ENCODE results near the gene PIAS3.
"Not testable (repeated sequence)": the region's sequence is repeated elsewhere in the genome, so short reads cannot be mapped to it uniquely, and the experiment has no call there.

The PIAS3 gene

DNA sequence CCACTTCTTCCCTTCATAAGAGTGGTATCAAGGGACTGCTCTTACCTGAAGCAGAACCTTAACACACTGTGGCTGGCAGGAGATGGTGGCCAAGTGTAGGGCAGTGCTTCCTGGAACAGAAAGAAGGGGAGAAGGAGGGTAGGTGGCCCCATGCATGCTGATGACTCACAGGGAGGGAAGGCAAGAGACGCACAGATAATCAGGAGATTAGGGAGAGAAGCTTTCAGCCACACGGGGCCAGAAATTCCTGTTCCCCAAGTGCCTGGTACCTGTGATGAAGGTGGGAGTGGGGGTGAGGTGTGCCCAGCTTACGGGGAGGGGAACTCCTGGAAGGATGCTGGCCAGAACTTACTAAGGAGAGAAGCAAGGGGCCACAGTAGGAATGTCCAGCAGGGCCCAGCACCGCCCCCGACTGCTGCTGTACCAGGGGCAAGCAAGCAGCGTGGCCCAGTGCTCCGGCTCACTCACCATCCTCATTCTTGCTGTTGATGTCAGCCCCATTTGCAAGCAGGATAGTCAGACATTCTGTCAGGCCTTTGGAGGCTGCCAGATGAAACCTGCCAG is 19.1 kb upstream of the PIAS3 start:
- no peak for DNase-seq (ENCODE audit: low read depth in 2 of 3, low spot score in 1 of 3)

DNA sequence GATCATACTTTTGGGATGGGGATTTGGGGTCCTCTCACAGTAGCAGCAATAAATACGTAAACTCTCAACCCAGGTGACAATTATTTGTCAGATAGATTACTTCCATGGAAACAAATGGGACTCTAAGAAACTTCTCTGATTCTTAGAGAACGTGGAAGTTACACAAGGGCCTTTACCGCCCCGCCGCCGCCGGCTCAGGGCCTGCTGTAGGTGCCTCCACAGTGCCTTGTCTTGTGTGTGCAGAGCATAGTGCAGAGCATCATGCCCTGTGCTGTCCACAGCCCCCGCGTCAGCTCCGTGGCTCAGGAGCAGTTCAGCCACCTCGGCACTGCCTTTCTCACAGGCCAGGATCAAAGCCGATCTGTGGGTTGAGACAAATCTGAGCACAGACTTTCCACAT is 15.8 kb upstream of the PIAS3 start:
- DNase-seq (ENCODE audit: low read depth in 2 of 3, low spot score in 1 of 3) = no peak

DNA sequence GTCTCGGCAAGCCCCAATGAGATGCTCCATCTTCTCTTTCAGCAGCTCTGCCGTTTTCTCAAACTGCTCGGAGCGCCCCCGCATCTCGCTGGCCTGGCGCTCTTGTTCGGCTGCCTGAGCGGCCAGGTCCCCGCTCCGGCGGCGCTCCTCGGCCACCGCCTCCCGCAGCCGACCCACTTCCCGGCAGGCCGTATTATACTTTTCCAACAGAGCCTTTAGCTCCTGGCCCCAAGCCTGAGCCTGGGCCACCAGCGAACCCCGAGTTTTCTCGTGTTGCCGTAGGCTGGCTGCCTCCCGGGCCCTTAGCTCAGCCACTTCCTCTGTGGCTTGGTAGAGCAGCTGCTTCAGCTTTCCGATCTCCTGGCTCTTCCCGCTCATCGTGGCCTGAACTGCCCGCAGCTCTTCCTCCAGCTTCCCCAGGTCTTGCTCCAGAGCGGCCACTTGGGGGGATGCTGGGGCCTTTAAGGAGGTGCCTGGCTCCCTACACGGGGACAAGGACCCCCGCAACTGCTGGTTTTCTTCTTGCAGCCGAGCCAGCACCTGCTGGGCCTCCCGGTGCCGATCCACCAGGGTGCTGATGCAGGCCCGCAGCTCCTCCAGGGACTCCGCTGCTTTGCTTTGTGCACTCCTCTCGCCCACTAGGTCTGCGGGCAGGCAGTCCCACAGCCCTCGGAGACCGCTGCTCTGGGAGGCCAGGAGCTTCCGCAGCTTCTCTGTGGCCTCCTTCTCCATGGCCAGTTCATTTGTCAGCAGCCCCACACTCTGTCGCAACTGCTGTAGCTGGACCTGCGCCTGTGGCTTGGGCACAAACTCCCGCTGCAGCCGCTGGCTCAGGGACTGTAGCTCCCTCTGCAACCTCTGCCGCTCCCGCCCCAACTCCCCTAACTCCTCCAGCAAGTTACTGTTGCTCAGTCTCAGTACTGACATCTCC is 13.4 kb upstream of the PIAS3 start:
- DNase-seq (ENCODE audit: low read depth in 2 of 3, low spot score in 1 of 3) = peak in 1 of 3 donors; percentile 15

GRCh38 chr1:145868232-145868631 is 9.4 kb upstream of the PIAS3 start:
- DNase-seq (ENCODE audit: low read depth in 2 of 3, low spot score in 1 of 3) = no peak

DNA sequence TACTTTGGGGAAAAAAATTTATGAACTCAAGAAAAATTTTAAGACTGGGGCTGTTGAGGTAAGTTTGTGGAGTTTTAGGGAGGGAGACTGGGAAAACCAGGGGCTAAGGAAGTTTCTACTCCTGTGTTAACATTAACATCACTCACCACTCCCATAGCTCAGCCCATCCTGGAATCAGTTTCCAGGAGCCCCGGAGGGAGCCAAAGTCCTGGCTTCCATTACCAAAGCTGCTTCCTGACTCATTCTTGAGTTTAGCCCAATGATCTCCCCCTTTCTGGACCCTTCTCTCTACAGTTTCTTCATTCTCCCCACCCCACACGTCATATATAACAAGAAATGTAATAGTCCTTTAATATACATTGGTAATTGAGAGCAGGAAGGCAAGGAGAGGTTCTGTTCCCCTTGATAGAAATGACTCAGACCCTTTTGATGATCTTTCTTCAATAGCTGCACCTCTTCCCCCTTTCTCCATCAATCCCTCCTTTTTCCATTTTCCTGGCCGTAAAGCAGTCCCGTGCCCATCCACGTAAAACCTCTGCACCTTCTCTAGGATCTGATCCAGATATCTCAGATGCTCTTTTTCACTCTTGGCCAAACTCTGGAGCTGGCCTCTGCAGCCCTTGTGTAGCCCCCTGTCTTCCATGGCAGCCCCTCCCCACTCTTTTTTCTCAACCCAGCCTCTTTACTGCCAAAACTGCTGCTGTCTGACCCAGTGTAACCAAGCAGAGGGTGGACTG is 4.6 kb upstream of the PIAS3 start:
- DNase-seq (ENCODE audit: low read depth in 2 of 3, low spot score in 1 of 3) = no peak

GRCh38 chr1:145859491-145860023 is 676 bp upstream of the PIAS3 start:
- DNase-seq (ENCODE audit: low read depth in 2 of 3, low spot score in 1 of 3) = peak; percentile 37 to 78 (median 66)

- DNase-seq (ENCODE audit: low read depth in 2 of 3, low spot score in 1 of 3) = peak in 2 of 3 donors; percentile 13 to 43
These were observed 512 bp downstream of the PIAS3 start for GRCh38 chr1:145858238-145858900.

GRCh38 chr1:145857170-145857569 is 1.7 kb downstream of the PIAS3 start:
- DNase-seq (ENCODE audit: low read depth in 2 of 3, low spot score in 1 of 3) = no peak

GRCh38 chr1:145855426-145855948 is 3.4 kb downstream of the PIAS3 start:
- no peak for DNase-seq (ENCODE audit: low read depth in 2 of 3, low spot score in 1 of 3)

DNA sequence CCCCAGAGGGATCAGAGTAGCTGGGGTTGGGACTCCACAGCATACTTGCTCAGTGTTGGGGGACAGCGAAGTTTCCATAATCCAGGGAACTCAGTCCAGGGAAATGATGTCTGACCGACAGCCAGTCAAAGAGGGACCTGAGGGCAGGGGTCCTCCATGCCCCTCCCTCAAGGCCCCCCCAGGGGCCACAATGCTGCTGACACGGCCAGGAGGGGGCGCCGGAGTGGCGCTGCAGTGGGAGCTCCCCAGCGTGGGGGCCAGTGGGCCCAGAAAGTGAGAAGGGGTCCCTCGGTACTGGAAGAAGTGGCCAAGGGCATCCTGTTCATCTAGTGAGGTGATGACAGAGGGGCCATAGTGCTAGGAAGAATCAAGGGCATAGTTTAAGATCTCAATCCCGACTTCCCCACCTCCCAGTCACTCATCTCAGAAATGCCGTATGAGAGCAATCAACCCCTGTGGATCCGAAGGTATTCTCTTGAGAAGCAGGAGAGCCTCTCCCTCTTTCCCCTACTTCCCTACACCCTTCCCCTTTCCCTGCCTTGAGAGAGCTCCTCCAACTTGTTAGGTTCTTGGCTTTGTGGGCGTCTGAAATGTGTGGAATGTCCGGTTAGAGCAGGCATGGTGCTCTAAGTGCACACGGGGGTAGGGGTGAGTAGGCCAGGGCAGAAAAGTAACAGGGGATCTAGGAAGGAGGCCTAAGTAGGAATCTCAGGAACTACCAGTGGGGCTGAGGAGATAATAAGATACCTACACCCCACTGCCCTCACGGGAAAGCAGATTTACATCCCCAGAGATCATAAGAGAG is 9.3 kb downstream of the PIAS3 start:
- no peak for DNase-seq (ENCODE audit: low read depth in 2 of 3, low spot score in 1 of 3)

DNA sequence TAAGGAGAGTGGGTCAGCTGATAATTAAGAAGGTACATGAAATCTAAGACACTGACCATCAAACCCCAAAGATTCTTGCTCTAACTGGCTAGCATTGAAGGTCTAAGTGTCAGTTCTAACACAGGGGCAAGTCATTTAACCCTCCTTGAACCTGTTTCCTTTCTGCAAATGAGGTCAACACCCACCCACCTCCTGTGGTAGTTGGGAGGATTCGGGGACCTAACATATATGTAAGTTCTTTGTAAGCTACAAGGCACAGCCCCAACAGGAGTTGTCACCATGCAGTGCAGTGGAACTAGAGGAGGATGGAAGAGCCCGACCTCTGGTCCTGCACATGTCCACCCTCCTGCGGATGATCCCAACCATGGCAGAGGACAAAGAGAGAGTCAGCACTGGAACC is 11.1 kb downstream of the PIAS3 start:
- DNase-seq (ENCODE audit: low read depth in 2 of 3, low spot score in 1 of 3) = no peak

GRCh38 chr1:145846201-145846612 is 12.7 kb downstream of the PIAS3 start:
- peak in 1 of 3 donors; percentile 6 for DNase-seq (ENCODE audit: low read depth in 2 of 3, low spot score in 1 of 3)

DNA sequence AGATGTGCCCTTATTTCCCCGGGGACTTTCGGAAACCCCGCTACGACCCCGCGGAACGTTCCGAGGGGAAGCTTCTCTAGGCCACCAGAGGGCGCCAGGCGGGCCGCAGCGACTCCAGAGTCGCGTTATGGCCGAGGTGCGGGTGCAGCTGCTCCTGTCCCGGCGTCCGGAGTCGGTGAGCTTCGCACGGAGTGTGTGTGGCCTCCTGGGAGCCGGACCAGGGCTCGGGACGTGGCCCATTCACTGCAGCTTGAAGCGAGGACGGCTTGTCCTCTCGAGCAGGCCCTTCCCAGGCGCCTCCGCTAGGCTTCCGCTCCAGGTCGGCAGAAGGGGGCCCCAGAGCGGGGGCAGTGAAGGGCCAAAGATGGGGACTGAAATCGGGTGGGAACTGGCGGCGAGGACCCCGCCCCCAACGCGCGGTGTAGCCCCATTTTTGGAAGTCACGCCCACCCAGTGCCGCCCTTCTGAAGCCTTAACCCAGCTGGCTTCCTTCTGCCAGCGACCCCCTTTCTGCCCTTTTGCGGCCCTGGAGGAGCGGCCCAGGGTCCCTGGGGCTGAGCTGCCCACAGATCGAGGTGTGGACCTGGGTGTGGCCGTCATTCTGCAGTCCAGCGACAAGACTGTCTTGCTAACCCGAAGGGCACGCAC is 13.2 kb downstream of the PIAS3 start, which contains the start of gene NUDT17:
TSS of gene NUDT17 (plus strand) at position 117 of the 648 bp plus-strand sequence. CDS start at position 128, 11 bp downstream.
- peak in 2 of 3 donors; percentile 74 to 75 for DNase-seq (ENCODE audit: low read depth in 2 of 3, low spot score in 1 of 3)

DNA sequence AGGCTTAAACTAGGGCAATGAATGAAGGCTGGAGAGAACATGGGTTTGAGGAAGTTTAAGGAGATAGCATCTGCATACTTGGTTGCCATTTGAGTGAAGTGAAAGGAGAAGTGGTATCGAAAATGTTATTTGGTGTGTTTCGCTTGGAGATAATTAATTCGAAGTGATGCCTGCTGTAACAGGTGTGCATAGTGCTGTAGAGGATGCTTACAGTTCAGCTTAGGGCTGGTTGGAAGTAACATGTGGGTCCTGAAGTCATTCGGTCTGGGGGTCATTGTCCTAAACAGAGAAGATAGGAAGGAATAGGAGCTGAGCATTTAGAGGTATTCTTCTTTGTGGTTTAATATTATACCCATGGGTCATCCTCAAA is 13.8 kb downstream of the PIAS3 start:
- peak in 1 of 3 donors; percentile 10 for DNase-seq (ENCODE audit: low read depth in 2 of 3, low spot score in 1 of 3)

- no peak for DNase-seq (ENCODE audit: low read depth in 2 of 3, low spot score in 1 of 3)
These were observed 15.8 kb downstream of the PIAS3 start for GRCh38 chr1:145843031-145843430.

DNA sequence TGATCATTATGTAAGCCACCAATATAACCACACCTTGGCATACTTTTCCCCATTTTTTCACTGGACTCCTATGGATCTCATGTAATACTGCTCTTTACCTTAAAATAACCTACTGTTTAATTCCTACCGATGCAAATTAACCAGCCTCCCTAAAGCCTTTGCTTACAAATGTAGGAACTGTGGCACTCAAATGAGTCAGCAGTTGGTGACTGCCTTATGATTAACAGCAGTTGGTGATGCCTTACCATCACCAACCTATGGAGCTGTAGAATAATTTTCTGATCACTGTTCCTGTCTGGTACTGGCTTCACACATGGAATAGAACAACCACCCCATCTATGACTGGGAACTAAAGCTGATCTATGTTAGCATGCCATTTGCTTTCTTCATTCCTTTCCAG is 21.2 kb downstream of the PIAS3 start:
- no peak for DNase-seq (ENCODE audit: low read depth in 2 of 3, low spot score in 1 of 3)

- DNase-seq (ENCODE audit: low read depth in 2 of 3, low spot score in 1 of 3) = not testable (repeated sequence)
These were observed 28.1 kb downstream of the PIAS3 start for GRCh38 chr1:145830810-145831209.

- no peak for DNase-seq (ENCODE audit: low read depth in 2 of 3, low spot score in 1 of 3)
These were observed 30.4 kb downstream of the PIAS3 start for GRCh38 chr1:145828367-145829026.

GRCh38 chr1:145827966-145828365 is 30.9 kb downstream of the PIAS3 start:
- no peak for DNase-seq (ENCODE audit: low read depth in 2 of 3, low spot score in 1 of 3)

Data from stimulated activated CD4-positive, alpha-beta T cell treated with anti-CD3 and anti-CD28 coated beads, Interleukin-12 subunit alpha, Interleukin-12 subunit beta, amount 100 ng/mL, for 48 hours (primary cell).